Stomach (tissue), 4 donors: ENCODE measurements around the gene GNL1.

ENCODE experiments used
- POLR2A ChIP-seq, 4 donors: fragments of 450-650 bp; IDR thresholded peaks; one replicate each; pipeline ENCODE4 v1.6.1; 2016; ENCODE audit warnings: antibody characterized with exemption in 4 of 4, control low read depth in 2 of 4, mild to moderate bottlenecking in 1 of 4, moderate library complexity in 1 of 4
- POLR2AphosphoS5 ChIP-seq, 3 donors: sonication (generic); formaldehyde crosslinking; IDR thresholded peaks; one replicate each; pipeline ENCODE4 v1.6.1; 2016; ENCODE audit warnings: antibody characterized with exemption in 3 of 3
- TF ChIP-seq, protein P1 (sequence below), 7 experiments: fragments of 450-650 bp in 4 of 7; fragments of 200-600 bp in 3 of 7; sonication (generic) in 3 of 7; IDR thresholded peaks; one replicate each; pipeline ENCODE4 v1.5.1; 2016 to 2019; ENCODE audit warnings: antibody characterized with exemption in 7 of 7, control low read depth in 2 of 7, mild to moderate bottlenecking in 1 of 7

DNA sequence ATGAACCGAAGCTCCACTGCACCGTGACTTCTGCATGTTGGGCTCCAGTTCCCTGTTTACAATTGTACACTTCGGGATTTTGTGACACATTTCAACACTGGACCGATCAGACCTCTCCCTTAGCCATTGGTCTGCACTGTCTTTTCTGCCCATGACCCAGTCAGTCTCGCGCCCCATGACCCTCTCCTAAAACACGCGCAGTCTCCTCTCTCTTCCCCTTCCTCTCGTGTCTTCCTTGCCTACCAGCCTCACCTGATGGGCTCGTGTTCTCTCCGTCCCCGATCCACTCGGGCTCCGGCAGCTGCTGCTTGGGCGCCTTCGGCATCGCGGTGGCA is 14.4 kb upstream of the GNL1 start:
- no peak for TF ChIP-seq POLR2AphosphoS5 (IDR thresholded peaks at IDR 0.05)
- TF ChIP-seq, protein P1, sequence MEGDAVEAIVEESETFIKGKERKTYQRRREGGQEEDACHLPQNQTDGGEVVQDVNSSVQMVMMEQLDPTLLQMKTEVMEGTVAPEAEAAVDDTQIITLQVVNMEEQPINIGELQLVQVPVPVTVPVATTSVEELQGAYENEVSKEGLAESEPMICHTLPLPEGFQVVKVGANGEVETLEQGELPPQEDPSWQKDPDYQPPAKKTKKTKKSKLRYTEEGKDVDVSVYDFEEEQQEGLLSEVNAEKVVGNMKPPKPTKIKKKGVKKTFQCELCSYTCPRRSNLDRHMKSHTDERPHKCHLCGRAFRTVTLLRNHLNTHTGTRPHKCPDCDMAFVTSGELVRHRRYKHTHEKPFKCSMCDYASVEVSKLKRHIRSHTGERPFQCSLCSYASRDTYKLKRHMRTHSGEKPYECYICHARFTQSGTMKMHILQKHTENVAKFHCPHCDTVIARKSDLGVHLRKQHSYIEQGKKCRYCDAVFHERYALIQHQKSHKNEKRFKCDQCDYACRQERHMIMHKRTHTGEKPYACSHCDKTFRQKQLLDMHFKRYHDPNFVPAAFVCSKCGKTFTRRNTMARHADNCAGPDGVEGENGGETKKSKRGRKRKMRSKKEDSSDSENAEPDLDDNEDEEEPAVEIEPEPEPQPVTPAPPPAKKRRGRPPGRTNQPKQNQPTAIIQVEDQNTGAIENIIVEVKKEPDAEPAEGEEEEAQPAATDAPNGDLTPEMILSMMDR (IDR thresholded peaks at IDR 0.05), result no peak
- TF ChIP-seq POLR2A (IDR thresholded peaks at IDR 0.05), result no peak
